Activated B cell treated with CpG ODN at 0.5 μM for 24 hours (primary cell): ENCODE data around the gene ACAP2. TPM values are rescaled to one million over a fixed set of nuclear protein-coding genes. Genes with fewer than 3 reads are reported as not detected.
A peak's percentile ranks its signal among the peaks of the same experiment; 100 is the strongest.

Source experiments
- ATAC-seq: fragments of 200-7000 bp; cut with Tn5 transposase; one replicate; pipeline ENCODE4 v1.10.0; 2021; ENCODE audit warnings: low read depth, mild to moderate bottlenecking, moderate library complexity
- CTCF ChIA-PET: fragments of 350-600 bp; sonication (Branson Sonifier 250); formaldehyde crosslinking; loops from one replicate; lab custom pipeline; 2021; ENCODE audit warnings: antibody characterized with exemption; lab: Charles Lee
- POLR2A ChIA-PET: fragments of 350-600 bp; sonication (Branson Sonifier 250); formaldehyde crosslinking; loops from one replicate; lab custom pipeline; 2021; ENCODE audit warnings: antibody characterized with exemption; lab: Charles Lee
- DNase-seq: peaks from one replicate; pipeline ENCODE4 v3.0.0; 2022
- H3K27ac Mint-ChIP-seq: one replicate; pipeline ENCODE4 v1.8.0; 2020; ENCODE audit warnings: mixed read lengths
- H3K27me3 Mint-ChIP-seq: one replicate; pipeline ENCODE4 v1.8.0; 2021; ENCODE audit warnings: mixed read lengths
- H3K36me3 Mint-ChIP-seq: one replicate; pipeline ENCODE4 v1.8.0; 2021; ENCODE audit warnings: low read depth, mixed read lengths
- H3K4me1 Mint-ChIP-seq: one replicate; pipeline ENCODE4 v1.8.0; 2021; ENCODE audit warnings: mixed read lengths
- H3K4me3 Mint-ChIP-seq: one replicate; pipeline ENCODE4 v1.8.0; 2020; ENCODE audit warnings: mild to moderate bottlenecking, mixed read lengths
- H3K9me3 Mint-ChIP-seq: one replicate; pipeline ENCODE4 v1.8.0; 2020; ENCODE audit warnings: mixed read lengths
- intact Hi-C: fragments of 100-400 bp; cut with micrococcal nuclease; formaldehyde crosslinking; loops from one replicate; pipeline ENCODE4 v1.15.1; 2024
- total RNA-seq: library from RNA; stranded (reverse); gene quantifications from 2 replicates; pipeline ENCODE4 v1.2.3, GENCODE V29; 2022
- TF ChIP-seq, protein P1 (sequence below): fragments of 200-600 bp; IDR thresholded peaks from one replicate; pipeline ENCODE4 v1.8.0; 2022; ENCODE audit warnings: antibody characterized with exemption, mild to moderate bottlenecking

ACAP2 gene
- total RNA-seq, 1 donor from 2014 or later = 89.7 TPM

DNA sequence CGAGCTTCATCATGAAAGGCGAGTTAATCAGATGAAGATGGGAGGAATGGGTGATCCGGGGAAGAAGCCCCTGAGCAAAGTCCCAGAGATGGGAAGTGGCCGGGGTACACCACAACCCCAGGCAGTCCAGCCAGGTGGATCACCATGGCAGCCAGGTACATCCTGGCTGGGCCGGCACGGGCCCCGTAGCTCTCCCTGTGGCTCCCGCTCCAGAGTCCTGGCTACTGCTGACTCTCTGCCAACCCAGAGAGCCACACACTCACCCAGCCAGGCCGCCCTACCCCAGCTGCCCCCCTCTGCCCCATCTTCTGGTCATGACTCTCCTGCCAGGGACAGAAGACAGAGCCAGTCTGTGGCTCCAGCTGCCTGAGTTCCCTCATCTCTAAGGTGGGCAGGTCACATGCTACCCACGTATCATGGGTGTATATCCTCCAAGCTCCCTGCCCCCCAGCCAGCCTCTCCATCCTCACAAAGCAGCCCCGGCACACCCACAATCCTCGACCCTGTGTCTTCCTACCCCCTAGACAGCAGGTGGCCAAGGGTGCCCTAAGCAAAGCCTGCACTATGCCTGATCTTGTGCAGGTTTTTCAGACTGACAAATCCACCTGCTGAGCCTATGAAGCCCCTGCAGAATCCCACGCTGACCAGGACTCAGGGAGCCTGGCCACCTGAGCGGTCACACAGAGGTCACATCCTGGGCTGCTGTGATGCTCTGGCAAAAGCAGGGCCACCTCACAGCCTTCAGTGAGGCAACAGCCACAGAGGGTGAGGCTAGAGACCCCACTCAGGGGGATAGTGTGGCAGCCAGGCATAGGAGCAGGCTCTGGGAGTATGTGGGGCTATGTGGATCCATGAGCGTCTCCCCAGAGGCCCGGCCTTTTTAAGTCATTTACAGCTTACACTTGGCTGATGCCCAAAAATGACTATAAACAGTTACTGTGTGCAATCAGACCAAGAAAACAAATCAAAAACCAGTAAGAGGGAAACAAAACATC is 185.1 kb downstream of the ACAP2 start:
- Mint-ChIP-seq H3K27me3 (no peaks in the 10 kb centered on the region), H3K4me3 (no peak overlapping the region), H3K27ac (peak overlapping the region; percentile 76), H3K36me3 (no peaks in the 10 kb centered on the region), H3K4me1 (peaks cover 17% of the 10 kb centered on the region), H3K9me3 (no peaks in the 10 kb centered on the region)
- POLR2A ChIA-PET = interaction anchor here (1.0 to 3.2 kb wide), 5 partner anchors 107 to 575 kb away, joined by 3 to 38 read pairs (median 3); partner anchors contain the start of gene FAM43A
- intact Hi-C loops = loop anchor here (5.0 kb wide), 1 partner anchor 50 kb away; no protein-coding TSS in a partner anchor
- no peak for ATAC-seq
- TF ChIP-seq, protein P1, sequence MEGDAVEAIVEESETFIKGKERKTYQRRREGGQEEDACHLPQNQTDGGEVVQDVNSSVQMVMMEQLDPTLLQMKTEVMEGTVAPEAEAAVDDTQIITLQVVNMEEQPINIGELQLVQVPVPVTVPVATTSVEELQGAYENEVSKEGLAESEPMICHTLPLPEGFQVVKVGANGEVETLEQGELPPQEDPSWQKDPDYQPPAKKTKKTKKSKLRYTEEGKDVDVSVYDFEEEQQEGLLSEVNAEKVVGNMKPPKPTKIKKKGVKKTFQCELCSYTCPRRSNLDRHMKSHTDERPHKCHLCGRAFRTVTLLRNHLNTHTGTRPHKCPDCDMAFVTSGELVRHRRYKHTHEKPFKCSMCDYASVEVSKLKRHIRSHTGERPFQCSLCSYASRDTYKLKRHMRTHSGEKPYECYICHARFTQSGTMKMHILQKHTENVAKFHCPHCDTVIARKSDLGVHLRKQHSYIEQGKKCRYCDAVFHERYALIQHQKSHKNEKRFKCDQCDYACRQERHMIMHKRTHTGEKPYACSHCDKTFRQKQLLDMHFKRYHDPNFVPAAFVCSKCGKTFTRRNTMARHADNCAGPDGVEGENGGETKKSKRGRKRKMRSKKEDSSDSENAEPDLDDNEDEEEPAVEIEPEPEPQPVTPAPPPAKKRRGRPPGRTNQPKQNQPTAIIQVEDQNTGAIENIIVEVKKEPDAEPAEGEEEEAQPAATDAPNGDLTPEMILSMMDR = no peak
- DNase-seq = no peak
- CTCF ChIA-PET = interaction anchor here (1.0 to 2.5 kb wide), 7 partner anchors 14 to 586 kb away, joined by 3 to 12 read pairs (median 3); partner anchors contain the start of genes LSG1 and XXYLT1

DNA sequence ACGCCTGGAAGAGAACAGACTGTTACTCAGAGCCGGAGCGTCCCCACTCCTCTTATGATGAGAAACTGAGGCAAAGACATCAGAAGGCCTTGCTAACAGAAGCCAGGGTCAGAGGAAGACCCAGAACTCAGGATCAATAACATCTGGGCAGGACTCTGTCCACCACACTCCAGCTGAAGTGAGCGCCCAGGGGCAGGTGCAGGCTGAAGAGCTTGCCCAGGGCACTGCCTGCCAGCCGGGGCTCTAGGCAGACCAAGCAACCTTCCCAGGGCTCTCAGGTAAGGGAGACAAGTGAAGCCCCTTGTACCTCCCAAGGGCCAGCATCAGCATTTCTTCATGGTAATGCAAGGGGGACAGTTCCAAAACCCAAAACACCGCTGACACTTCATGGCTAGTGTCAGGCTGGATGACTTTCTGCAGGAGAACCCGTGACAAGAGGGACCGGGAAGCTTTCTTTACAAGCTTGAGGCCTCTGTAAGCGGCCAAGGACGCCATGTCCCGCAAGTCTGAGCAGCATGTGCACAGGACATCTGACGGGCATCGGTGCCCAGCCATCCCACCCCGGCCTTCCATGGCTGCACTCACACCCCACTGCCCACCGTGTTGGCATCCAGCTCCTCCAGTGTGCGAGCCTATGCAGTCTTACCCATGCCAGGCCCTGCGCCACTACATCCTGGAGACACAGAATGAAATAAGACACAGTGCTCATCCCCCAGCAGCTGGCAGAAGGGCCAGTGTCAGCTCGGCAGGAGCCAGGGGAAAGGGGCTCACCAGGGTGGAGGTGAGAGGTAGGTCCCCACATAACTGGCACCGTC is 186.0 kb downstream of the ACAP2 start:
- DNase-seq = no peak
- ATAC-seq = no peak
- POLR2A ChIA-PET = interaction anchor here (1.4 to 3.2 kb wide), 3 partner anchors 106 to 574 kb away, joined by 3 to 38 read pairs (median 6); partner anchors contain the start of gene FAM43A
- H3K36me3 Mint-ChIP-seq = no peaks in the 10 kb centered on the region
- no peaks in the 10 kb centered on the region for H3K9me3 Mint-ChIP-seq
- no peaks in the 10 kb centered on the region for H3K27me3 Mint-ChIP-seq
- TF ChIP-seq, protein P1 = no peak
- intact Hi-C loops = loop anchor here (5.0 kb wide), 1 partner anchor 50 kb away; no protein-coding TSS in a partner anchor
- peaks cover 23% of the 10 kb centered on the region for H3K4me1 Mint-ChIP-seq
- H3K4me3 Mint-ChIP-seq = no peak overlapping the region
- CTCF ChIA-PET = interaction anchor here (0.9 to 2.5 kb wide), 5 partner anchors 14 to 585 kb away, joined by 3 to 12 read pairs (median 3); partner anchors contain the start of genes LSG1 and XXYLT1
- H3K27ac Mint-ChIP-seq = no peak overlapping the region

DNA sequence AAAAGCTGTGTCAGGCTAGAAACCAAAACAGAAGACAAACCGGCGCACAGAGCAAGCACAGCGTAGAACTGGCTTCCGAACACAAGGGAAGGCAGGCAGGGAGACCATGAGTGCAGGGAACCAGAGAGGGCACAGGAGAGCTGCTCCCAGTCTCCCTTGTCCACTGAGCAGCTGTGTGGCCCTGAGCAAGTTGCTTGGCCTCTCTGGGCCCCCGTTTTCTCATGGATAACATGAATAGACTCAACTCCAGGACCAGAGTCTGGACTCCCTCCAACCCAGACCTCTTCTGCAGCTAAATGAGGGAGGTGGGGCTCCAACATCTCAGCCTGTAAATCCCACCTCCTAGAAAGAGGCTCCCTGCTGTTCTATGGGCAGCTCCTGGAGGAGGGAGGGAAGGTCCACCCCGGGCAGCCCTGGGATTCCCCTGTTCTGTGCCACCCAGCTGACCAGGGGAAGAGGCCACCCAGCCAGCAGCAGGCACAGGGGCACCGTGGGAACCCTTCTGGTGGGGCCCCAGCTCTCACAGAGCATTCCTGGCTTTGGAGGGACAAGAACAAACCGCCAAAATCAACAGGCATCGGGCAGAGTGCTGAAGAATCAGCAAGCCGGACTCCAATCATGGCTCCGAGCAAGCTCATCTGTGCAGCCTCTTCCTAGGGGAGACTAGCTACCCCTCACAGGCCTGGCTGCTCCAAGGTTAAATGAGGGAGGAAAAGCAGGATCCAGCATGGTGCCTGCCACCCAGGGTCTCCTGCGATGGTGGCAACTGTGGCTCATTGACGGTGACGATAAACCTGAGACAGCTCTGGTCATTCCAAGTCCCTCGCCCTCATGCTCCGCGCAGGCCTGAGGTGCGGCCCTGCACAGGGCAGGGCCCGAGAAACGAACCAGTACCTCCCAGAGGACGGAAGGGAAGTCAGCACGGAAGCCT is 187.0 kb downstream of the ACAP2 start:
- Mint-ChIP-seq H3K27me3 (no peaks in the 10 kb centered on the region), H3K27ac (peak overlapping the region; percentile 9), H3K4me3 (no peak overlapping the region), H3K36me3 (no peaks in the 10 kb centered on the region), H3K9me3 (no peaks in the 10 kb centered on the region), H3K4me1 (peaks cover 28% of the 10 kb centered on the region)
- TF ChIP-seq, protein P1 = no peak
- intact Hi-C loops = loop anchor here (5.0 kb wide), 1 partner anchor 49 kb away; no protein-coding TSS in a partner anchor
- POLR2A ChIA-PET = interaction anchor here (2.2 kb wide), 1 partner anchor 573 kb away, joined by 6 read pairs; no protein-coding TSS in a partner anchor
- CTCF ChIA-PET = interaction anchor here (0.8 to 1.9 kb wide), 3 partner anchors 149 to 584 kb away, joined by 3 to 5 read pairs (median 3); partner anchors contain the start of gene LSG1
- no peak for ATAC-seq
- no peak for DNase-seq

DNA sequence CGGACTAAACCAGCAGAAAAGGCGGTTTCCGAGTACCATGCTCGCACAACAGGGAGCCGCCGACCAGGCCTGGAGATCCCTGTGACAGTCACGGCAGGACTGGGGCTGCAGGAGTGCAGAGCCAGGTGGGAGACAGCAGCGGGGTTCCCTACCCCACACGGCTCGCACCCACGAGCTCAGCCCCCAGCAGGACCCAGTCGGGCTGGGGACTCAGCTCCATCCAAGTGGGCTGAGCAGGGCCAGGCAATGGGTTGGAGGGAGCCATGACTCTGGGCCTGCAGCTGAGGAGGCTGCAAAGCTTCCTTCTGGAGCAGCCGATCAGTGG is 187.7 kb downstream of the ACAP2 start:
- Mint-ChIP-seq H3K4me3 (no peak overlapping the region), H3K27ac (no peak overlapping the region), H3K27me3 (no peaks in the 10 kb centered on the region), H3K9me3 (no peaks in the 10 kb centered on the region), H3K36me3 (no peaks in the 10 kb centered on the region), H3K4me1 (peaks cover 30% of the 10 kb centered on the region)
- DNase-seq (no peak), ATAC-seq (no peak)
- intact Hi-C loops = loop anchor here (5.0 kb wide), 1 partner anchor 48 kb away; no protein-coding TSS in a partner anchor
- TF ChIP-seq, protein P1 = no peak
- ChIA-PET CTCF (interaction anchor here (0.8 to 1.9 kb wide), 2 partner anchors 148 to 573 kb away, joined by 3 to 5 read pairs; no protein-coding TSS in a partner anchor), POLR2A (interaction anchor here (2.2 kb wide), 1 partner anchor 572 kb away, joined by 6 read pairs; no protein-coding TSS in a partner anchor)
